H4 (cell line): ENCODE measurements around the gene PANK2. TPM values are rescaled to one million over a fixed set of nuclear protein-coding genes. Genes with fewer than 3 reads are reported as not detected.
"Not testable (repeated sequence)": the region's sequence is repeated elsewhere in the genome, so short reads cannot be mapped to it uniquely, and the experiment has no call there.

Experiments used
- DNase-seq: peaks from one replicate; pipeline ENCODE4 v3.0.0-alpha.2; 2015; ENCODE audit warnings: low spot score
- total RNA-seq: library from RNA; depleted of rRNA; stranded (reverse); fragments of >200 nt; shearing (Covaris generic); gene quantifications from 2 replicates; pipeline ENCODE4 v1.2.3, GENCODE V29; 2014; rRNA removed

The PANK2 gene
- 37.4 and 40.8 TPM in 2 replicates for total RNA-seq

DNA sequence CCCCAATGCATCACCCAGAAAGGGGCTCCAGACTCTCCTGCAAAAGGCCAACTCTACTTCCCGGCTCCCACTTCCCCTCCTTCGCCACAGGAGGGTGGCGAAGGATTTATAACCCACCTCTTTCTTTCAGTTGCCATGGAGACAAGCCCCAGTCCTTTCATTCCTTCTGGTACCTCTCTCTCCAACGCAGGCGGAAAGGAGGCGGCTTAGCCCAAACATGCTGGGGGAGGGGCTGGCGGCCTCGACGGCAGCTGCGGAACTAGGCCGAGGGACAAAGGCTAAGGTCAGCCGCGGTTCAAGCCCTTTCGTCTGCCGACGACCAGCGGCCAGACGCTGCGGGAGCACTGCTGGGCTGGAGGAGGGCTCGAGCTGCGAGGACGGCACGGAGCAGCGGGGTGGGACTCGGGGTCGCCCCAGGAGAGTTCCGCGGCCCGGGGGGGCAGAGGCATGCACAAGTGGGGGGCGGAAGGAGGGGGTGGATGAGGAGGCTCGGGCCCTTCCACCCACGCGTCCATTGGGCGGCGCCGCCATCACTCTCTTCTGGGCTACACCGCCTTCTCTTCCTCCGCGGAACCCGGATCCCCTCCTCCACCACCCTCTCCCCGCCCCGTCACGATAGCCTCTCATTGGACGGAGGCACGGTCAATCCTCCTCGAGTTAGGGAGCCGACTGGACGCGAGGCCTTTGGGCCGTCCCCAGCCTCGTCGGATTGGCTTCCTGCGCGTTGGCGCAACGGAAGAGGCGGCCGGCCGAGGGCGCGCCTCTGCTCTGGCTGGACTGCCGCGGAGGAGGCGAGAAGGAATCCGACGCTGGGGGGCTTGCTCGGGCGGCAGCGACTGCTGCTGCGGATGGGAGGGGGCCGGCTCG, at the start of gene PANK2:
TSS of gene PANK2 (plus strand) at position 766 of the 867 bp plus-strand sequence.
- peak; percentile 99 for DNase-seq

DNA sequence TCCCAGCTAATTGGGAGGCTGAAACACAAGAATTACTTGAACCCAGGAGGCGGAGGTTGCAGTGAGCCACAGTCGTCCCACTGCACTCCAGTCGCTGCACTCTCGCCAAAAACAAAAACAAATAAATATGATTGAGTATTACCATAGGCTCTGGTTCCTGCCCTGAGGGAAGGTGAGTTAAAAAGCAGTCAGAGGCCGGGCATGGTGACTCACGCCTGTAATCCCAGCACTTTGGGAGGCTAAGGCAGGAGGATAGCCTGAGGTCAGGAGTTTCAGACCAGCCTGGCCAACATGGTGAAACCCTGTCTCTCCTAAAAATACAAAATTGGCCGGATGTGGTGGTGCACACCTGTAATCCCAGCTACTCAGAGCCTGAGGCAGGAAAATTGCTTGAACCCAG, 49.0 kb upstream of the PANK2 start:
- not testable (repeated sequence) for DNase-seq

DNA sequence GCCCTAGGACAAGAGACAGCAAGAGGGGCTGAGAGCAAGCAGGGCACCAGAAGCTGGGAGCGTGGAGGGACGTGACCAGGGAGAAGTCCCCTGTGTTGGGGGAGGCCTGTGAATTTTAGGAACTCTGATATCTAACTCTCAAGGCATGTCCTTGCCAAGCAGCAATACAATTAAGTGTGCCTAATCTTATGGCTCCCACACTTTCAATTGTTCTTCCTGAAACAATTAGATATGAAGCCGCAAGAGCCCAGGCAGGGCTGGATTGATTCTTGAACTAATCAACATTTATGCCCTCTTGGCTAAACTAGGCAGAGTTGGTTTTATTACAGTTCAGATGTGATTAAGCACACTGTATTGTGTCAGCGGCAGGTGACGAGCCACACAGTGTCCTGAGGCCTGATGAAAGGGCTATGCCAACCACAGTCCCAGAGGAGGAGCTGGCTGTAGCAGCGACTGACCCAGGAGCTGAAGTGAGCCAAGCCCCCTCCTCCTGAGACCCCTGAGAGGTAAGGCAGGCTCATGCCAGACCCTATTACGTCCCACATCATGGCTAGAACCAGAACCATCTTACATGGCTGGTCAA, 46.7 kb upstream of the PANK2 start:
- DNase-seq = no peak

DNA sequence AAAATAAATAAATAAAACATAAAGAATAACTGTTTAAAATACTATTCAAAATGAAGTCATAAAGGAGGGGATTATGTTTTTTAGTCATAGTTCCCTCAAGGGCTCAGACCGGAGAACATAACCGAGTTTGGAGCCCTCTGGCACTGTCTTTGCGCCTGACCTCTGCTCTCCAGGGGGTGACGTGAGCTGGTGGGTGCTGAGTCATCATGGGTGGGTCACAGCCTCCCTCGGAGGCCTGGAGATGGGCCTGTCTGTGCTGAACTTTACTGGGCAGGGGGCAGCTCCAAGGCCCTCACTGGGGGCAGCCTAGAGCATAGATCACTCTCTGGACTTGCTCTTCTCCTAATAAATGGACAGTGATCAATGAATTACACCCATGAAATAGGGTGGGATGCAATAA, 45.7 kb upstream of the PANK2 start:
- DNase-seq = peak; percentile 50

DNA sequence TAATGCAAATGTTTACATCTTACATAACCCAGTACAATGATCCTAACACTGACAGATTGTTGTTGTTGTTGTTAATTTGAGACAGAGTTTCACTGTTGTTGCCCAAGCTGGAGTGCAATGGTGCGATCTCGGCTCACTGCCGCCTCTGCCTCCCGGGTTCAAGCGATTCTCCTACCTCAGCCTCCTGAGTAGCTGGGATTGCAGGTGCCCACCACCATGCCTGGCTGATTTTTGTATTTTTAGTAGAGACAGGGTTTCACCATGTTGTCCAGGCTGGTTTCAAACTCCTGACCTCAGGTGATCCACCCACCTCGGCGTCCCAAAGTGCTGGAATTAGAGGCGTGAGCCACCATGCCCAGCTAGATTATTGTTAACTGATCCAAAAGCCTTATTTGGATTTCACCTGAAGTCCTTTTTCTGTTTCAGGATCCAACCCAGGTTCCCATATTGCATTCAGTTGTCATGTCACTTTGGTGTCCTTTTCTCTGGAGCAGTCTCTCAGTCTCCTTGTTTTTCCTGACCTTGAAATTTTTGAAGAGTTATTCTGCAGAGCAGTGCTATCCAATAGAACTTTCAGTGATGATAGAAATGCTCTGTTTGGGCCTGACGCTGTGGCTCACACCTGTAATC, 45.1 kb upstream of the PANK2 start:
- not testable (repeated sequence) for DNase-seq

DNA sequence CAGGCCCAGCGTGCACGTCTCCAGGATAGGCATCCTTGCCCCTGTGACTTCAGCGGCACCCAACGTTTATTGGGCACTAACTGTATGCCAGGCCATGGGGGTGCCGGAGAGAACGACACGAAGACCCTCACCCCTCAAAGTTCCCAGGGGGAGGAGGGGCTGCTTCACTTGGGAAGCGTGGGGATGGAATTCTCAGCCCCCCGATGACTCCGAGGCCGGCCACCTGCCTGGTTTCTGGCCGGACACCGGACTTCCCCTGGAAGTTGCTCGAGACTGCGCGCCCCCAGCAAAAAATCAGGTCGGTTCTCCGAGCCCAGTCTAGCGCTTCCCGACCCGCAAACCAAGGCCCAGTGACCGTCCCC, 42.8 kb upstream of the PANK2 start:
- DNase-seq = no peak

DNA sequence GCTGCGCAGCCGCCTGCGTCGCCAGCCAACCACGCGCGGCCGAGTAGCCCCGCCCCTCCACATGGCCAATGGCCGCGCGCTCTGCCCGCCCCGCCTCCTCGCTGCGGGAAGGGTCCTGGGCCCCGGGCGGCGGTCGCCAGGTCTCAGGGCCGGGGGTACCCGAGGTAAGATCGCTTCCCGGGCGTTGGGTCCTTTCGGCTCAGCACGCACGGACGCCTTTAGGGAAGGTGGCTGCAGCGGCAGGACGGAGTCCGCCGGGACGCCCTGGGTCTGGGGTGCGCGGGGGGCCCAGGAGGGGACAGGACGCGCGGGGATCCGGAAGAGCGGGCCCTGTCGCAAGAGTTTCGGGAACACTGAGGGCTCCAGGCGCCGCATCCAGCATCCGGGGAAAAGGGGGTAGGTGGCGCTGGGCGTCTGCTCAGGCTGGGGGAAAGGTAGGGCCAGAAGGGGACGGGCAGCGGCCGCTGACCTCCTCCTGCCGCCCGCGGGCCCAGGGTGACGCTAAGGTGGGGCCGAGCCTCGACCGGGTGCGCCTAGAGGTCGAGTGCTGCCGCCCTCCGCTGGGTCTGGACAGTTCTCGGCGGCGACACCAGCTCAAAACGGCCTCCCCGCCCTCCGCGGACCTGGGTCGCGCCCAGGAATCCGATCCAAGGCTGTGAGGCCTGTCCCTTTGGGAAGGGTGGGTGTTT, 42.3 kb upstream of the PANK2 start, which contains the start of gene MAVS:
TSS of gene MAVS (plus strand) at position 95 of the 689 bp plus-strand sequence. CDS start 7,791 bp downstream, outside the sequence.
- DNase-seq = peak; percentile 61

DNA sequence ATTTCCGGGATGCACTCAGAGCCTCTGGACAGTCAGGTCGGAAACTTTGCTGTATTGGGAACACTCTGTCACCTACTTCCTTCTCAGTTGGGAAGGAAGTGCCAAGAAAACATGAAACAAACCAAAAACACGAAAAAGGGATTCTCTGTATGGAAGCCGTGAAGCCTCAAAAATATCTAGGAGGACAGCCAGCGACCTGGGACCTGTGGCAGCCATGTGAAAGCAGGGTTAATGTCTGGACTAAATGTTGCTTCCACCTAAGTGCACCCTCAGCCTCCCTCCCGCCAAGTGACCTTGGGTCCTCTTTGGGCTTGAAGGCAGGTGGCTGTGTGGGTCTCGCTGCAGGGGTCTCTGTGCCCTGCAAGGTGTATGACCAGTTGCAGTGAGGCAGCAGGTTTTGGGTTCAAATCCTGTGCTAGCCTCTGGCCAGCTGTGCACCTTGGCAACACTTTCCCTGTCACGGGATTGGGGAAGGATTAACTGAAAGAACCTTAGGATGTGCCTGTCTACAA, 41.7 kb upstream of the PANK2 start:
- DNase-seq = no peak

DNA sequence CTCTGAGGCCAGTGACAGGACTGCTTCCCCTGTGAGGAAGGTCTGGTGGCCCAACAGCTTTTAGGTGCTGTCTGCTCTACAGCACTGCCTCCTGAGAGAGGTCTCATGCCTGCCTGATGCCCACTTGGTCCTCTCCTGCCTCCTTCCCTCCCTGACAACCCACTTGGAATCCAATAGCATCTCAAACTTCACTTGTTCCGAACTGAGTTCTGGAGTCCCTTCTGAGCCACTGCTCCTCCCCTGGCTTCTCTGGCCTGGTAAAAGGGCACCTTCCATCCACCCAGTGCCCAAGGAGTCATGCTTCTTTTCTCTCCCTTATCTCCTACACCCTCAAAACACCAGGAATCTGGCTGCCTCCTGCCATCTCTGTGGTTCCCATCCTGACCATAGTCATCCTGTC, 40.6 kb upstream of the PANK2 start:
- DNase-seq = no peak

DNA sequence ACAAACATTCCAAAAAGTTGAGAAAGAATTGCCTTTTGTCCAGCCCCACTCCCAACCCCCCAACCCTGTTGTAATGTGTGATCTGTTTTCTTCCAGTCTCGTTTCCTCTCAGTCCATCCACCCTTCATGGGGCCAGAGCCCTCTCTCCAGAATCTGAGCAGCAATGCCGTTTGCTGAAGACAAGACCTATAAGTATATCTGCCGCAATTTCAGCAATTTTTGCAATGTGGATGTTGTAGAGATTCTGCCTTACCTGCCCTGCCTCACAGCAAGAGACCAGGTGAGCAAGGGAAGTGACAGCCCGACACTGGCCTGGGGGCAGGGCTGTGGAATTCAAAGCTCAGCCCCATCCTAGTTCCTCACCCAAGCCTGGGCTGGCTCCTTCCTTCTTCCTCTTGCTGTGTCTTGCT, 34.7 kb upstream of the PANK2 start:
- DNase-seq = no peak

DNA sequence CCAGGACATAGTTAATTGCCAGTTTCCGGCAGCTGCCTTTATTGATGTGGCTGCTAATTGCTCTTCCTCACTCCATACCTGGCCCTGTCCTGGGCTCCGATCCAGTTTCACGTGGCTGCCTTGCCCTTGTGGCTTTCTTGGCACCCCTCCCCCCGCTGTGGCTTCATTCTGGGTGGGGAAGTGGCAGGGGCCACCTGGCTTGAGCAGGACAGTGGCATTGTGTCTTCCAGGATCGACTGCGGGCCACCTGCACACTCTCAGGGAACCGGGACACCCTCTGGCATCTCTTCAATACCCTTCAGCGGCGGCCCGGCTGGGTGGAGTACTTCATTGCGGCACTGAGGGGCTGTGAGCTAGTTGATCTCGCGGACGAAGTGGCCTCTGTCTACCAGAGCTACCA, 31.8 kb upstream of the PANK2 start:
- no peak for DNase-seq

DNA sequence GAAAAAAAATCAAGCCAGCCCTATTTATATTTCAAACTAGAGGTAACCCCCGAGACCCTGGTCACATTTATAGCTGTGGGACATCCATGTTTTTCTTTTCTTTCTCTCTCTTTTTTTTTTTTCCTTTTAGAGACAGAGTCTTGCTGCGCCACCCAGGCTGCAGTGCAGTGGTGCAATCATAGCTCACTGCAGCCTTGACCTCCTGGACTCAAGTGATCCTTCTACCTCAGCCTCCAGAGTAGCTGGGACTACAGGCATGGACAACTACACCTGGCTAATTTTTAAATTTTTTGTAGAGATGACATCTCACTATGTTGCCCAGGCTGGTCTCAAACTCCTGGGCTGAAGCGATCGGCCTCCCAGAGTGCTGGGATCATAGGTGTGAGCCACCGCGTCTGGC, 30.5 kb upstream of the PANK2 start:
- no peak for DNase-seq

DNA sequence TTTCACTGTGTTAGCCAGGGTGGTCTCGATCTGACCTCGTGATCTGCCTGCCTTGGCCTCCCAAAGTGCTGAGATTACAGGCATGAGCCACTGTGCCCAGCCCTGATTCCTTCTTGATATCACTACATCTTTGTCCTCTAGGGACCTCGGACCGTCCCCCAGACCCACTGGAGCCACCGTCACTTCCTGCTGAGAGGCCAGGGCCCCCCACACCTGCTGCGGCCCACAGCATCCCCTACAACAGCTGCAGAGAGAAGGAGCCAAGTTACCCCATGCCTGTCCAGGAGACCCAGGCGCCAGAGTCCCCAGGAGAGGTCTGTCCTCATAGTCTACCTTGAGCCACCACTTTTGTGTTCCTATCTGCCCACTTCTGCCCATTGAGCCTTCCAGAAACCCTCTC, 28.0 kb upstream of the PANK2 start:
- DNase-seq = no peak

DNA sequence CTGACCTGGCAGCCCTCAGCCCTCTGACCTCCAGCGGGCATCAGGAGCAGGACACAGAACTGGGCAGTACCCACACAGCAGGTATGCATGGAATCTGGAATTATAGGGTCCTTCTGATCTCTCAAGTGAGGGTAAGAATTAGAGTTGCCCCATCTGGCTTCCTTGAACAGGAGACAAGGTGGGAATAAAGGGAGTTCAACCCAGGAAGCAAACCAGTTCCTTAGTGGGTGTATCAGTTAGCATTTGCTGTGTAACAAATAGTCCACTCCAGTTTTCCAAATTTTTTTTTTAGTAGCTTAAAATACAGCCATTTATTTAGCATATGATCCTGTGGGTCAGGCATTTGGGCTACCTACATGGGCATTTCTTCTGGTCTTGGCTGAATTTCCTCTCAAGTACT, 26.9 kb upstream of the PANK2 start:
- DNase-seq = no peak

DNA sequence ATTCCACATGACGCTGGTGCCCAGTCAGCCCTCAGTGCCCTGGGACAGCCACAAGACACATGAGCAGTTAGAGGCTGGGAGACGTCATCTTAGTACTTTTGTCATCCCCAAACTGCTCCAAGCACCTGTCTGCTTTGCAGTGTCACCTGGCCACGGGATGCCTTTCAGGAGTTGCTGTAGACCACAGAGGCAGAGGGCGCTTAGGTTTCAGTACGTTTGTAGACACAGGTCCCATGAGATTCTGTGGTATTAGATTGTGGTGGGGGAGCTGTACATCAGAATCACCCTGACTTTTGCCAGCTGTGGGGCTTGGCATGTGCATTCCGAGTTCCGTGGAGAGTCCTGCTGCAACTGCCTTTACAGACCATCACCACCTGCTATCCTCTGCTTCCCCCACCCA, 25.9 kb upstream of the PANK2 start:
- no peak for DNase-seq

DNA sequence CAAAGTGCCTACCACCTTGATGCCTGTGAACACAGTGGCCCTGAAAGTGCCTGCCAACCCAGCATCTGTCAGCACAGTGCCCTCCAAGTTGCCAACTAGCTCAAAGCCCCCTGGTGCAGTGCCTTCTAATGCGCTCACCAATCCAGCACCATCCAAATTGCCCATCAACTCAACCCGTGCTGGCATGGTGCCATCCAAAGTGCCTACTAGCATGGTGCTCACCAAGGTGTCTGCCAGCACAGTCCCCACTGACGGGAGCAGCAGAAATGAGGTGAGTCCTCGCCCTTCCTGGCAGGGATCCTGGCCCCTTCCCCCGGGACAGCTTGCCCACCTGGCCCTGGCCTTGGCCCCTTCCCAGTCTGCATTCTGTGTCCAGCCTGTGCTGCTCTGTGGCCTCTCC, 24.7 kb upstream of the PANK2 start:
- no peak for DNase-seq

DNA sequence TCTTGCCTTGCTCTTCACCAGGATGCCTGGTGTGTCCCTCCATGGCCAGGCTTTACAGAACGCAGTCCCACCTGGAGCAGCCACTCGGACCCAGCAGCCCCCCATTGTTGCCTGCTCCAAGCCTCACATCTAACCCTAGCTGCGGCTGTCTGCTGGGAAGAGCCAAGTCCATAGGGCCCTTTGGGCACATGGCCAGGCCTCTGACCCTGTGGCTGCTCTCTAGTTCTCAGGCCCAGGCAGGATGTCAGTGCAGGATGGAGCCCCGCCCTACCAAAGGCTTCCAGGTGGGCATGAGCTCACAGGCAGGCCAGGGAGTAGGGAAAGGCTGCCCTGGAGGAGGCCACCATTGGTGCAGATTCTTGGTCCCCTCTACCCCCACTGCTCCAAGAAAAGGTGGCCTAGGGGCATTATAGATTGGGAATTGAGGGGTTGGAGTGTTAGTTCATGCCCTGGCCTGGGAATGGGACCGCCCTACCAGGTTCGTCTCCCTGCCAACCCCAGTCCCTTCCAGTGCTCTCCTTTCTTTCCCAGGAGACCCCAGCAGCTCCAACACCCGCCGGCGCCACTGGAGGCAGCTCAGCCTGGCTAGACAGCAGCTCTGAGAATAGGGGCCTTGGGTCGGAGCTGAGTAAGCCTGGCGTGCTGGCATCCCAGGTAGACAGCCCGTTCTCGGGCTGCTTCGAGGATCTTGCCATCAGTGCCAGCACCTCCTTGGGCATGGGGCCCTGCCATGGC, 23.9 kb upstream of the PANK2 start:
- no peak for DNase-seq

DNA sequence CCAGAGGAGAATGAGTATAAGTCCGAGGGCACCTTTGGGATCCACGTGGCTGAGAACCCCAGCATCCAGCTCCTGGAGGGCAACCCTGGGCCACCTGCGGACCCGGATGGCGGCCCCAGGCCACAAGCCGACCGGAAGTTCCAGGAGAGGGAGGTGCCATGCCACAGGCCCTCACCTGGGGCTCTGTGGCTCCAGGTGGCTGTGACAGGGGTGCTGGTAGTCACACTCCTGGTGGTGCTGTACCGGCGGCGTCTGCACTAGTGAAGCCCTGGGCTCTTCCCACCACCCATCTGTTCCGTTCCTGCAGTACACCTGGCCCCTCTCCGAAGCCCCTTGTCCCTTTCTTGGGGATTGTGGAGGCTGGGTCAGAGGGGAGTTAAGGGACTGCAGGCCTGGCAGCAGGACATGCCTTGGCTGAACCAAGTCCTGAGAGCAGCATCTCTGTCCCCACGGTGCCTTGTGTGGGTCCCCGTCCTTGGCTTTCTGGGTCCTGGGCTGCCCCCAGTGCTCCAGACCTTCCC, 23.2 kb upstream of the PANK2 start:
- no peak for DNase-seq

DNA sequence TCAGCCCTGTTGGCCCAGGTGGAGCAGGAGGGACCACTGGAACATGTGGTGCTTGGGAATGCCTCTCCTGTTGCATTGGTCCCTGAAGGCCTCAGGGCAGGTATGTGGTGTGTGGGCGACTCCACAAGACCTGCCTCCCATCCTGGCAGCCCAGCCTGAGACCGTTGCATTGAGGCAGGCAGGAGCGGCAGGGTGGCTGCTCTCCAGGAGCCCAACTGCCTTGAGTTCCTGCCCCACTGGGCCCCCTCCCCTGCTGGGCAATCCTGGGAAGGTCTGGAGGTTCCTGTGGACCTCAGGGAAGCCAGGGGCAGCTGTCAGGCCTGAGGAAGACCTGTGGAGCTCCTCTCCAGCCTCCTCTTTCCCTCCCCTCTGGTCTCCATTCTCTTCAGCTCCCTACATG, 22.7 kb upstream of the PANK2 start:
- no peak for DNase-seq

DNA sequence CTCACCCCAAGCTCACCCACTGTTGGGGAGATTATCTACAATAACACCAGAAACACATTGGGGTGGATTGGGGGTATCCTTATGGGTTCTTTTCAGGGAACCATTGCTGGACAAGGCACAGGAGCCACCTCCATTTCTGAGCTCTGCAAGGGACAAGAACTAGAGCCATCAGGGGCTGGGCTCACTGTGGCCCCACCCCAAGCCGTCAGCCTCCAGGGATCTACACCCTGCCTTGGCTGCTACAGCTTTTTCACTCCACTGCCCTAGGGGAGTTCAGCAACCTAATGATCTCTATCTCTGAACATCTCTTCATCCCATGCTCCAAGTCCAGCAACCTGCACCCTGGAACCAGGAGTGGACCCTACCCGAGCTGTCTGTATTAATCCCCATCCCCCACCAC, 21.4 kb upstream of the PANK2 start:
- DNase-seq = no peak
